ENCODE results near the gene CDK2. TPM values are rescaled to one million over a fixed set of nuclear protein-coding genes. Genes with fewer than 3 reads are reported as not detected.

CDK2 gene
- total and polyA plus RNA-seq, 9 donors: 18.3 to 33.9 (median 30.7) TPM

GRCh38 chr12:55995366-55995765 lies 28.7 kb downstream of the CDK2 start:
- intact Hi-C loops (cut with DNase I): loop anchor here in 2 of 4 donors (5.0 to 10.0 kb wide), 2 partner anchors 42 to 49 kb away; partner anchors contain the start of gene RPS26 (in 1 of the 2)
- Histone ChIP-seq H3K36me3 (no peaks in the 10 kb centered on the region), H3K9me3 (no peaks in the 10 kb centered on the region), H3K4me3 (no peak overlapping the region), H3K27me3 (no peaks in the 10 kb centered on the region), H3K4me1 (ENCODE audit: insufficient read depth) (peaks cover 3% of the 10 kb centered on the region), H3K27ac (no peak overlapping the region)
- 59 to 72% (median 63%) methylated on average over 8 of the region's 8 CpGs for WGBS, 3 donors
- no peak for DNase-seq
- no peak for TF ChIP-seq CTCF (IDR thresholded peaks at IDR 0.05)
- no peak for TF ChIP-seq EP300 (IDR thresholded peaks at IDR 0.05)
- no peak for TF ChIP-seq POLR2A (IDR thresholded peaks at IDR 0.05)

GRCh38 chr12:55996201-55996714 lies 29.6 kb downstream of the CDK2 start:
- Histone ChIP-seq H3K36me3 (no peaks in the 10 kb centered on the region), H3K27ac (peak overlapping the region in 1 of 2 donors; percentile 80), H3K27me3 (no peaks in the 10 kb centered on the region), H3K4me3 (peak overlapping the region; percentile 52), H3K4me1 (ENCODE audit: insufficient read depth) (peaks cover 3% of the 10 kb centered on the region), H3K9me3 (no peaks in the 10 kb centered on the region)
- intact Hi-C loops (cut with DNase I): loop anchor here (2.0 to 10.0 kb wide), 3 partner anchors 41 to 49 kb away; partner anchors contain the start of gene RPS26 (in 3 of the 4)
- peak in 3 of 5 donors; percentile 35 to 65 (median 55) for DNase-seq
- WGBS, 3 donors: 12 to 19% (median 13%) methylated on average over 14 of the region's 14 CpGs
- TF ChIP-seq CTCF (IDR thresholded peaks at IDR 0.05): peak; percentile 68 to 84 (median 80)
- no peak for TF ChIP-seq POLR2A (IDR thresholded peaks at IDR 0.05)

GRCh38 chr12:55996715-55997534 lies 30.3 kb downstream of the CDK2 start, which contains the start of gene SUOX:
Gene SUOX (plus strand): TSS chr12:55997276. CDS start chr12:56002222, 4,946 bp downstream.
- 0 to 1% (median 1%) methylated on average over 27 of the region's 27 CpGs for WGBS, 3 donors

More at GRCh38 chr12:55996715-55997534, 30.3 kb downstream of the CDK2 start, which contains the start of gene SUOX:
- H3K9me3 ChIP-seq: no peaks in the 10 kb centered on the region
- H3K4me3 ChIP-seq: peak within 1 kb of the TSS; percentile 52
- H3K27me3 ChIP-seq: no peaks in the 10 kb centered on the region
- peaks cover 3% of the 10 kb centered on the region for H3K4me1 ChIP-seq (ENCODE audit: insufficient read depth)
- TF ChIP-seq EP300 (IDR thresholded peaks at IDR 0.05) (no peak), CTCF (IDR thresholded peaks at IDR 0.05) (no peak), POLR2A (IDR thresholded peaks at IDR 0.05) (peak; percentile 6)
- H3K27ac ChIP-seq: peak within 1 kb of the TSS; percentile 7 to 80
- intact Hi-C loops (cut with DNase I): loop anchor here (2.0 to 10.0 kb wide), 3 partner anchors 40 to 48 kb away; partner anchors contain the start of gene RPS26 (in 3 of the 4)
- DNase-seq: peak; percentile 94 to 97 (median 96)
- no peaks in the 10 kb centered on the region for H3K36me3 ChIP-seq

Measured in ovary (tissue), 9 donors.